DND-41 (cell line): ENCODE results near the gene KRT86.

ENCODE experiments used
- ATAC-seq: fragments of 200-7000 bp; cut with Tn5 transposase; 3 replicates; pipeline ENCODE4 v1.9.1; 2021; ENCODE audit warnings: low read depth; ENCODE audit not compliant: insufficient read depth
- DNase-seq: peaks from one replicate; pipeline ENCODE4 v3.0.0-alpha.2; 2020
- H2AFZ ChIP-seq: 2 replicates; pipeline ENCODE4 v1.6.0; 2012; ENCODE audit warnings: low read depth, low read length
- H3K27ac ChIP-seq: 2 replicates; pipeline ENCODE4 v1.5.1; 2012; ENCODE audit warnings: low read length, inconsistent platforms
- H3K27me3 ChIP-seq: fragments of 200-600 bp; sonication (generic); 2 replicates; pipeline ENCODE4 v1.6.0; 2012; ENCODE audit warnings: low read length, mild to moderate bottlenecking, inconsistent platforms; ENCODE audit not compliant: insufficient read depth, poor library complexity
- H3K36me3 ChIP-seq: 2 replicates; pipeline ENCODE4 v1.5.1; 2012; ENCODE audit warnings: low read length, inconsistent platforms; ENCODE audit not compliant: insufficient read depth
- H3K4me1 ChIP-seq: 2 replicates; pipeline ENCODE4 v1.5.1; 2012; ENCODE audit warnings: mild to moderate bottlenecking, low read length; ENCODE audit not compliant: insufficient read depth
- H3K4me2 ChIP-seq: 2 replicates; pipeline ENCODE4 v1.6.0; 2012; ENCODE audit warnings: mild to moderate bottlenecking, moderate library complexity, low read length, inconsistent platforms; ENCODE audit not compliant: insufficient read depth
- H3K4me3 ChIP-seq, 2 experiments: fragments of 200-600 bp in 1 of 2; shearing (Covaris generic) in 1 of 2; 2 replicates each; pipeline ENCODE4 v1.5.1; 2012 to 2016; ENCODE audit warnings: inconsistent platforms in 2 of 2, low read length in 2 of 2, mild to moderate bottlenecking in 2 of 2, low read depth in 1 of 2, moderate library complexity in 1 of 2
- H3K79me2 ChIP-seq: 2 replicates; pipeline ENCODE4 v1.6.0; 2012; ENCODE audit warnings: low read length, inconsistent platforms; ENCODE audit not compliant: insufficient read depth
- H3K9ac ChIP-seq: 2 replicates; pipeline ENCODE4 v1.6.0; 2012; ENCODE audit warnings: low read depth, mild to moderate bottlenecking, inconsistent platforms, low read length, moderate library complexity
- H3K9me3 ChIP-seq: 2 replicates; pipeline ENCODE4 v1.5.1; 2012; ENCODE audit warnings: low read length, moderate library complexity, mild to moderate bottlenecking, inconsistent platforms; ENCODE audit not compliant: insufficient read depth, severe bottlenecking
- H4K20me1 ChIP-seq: 2 replicates; pipeline ENCODE4 v1.6.0; 2012; ENCODE audit warnings: low read length; ENCODE audit not compliant: insufficient read depth
- EZH2 ChIP-seq: IDR thresholded peaks from 3 replicates; pipeline ENCODE4 v1.6.1; 2012; ENCODE audit warnings: borderline replicate concordance, low read depth, mild to moderate bottlenecking, moderate library complexity, low read length, inconsistent platforms; ENCODE audit not compliant: severe bottlenecking
- TF ChIP-seq, protein P1 (sequence below): IDR thresholded peaks from 2 replicates; pipeline ENCODE4 v1.5.1; 2012; ENCODE audit warnings: borderline replicate concordance, low read length, moderate library complexity, mild to moderate bottlenecking; ENCODE audit not compliant: poor library complexity, severe bottlenecking; ENCODE audit errors: extremely low read depth

The KRT86 gene

DNA sequence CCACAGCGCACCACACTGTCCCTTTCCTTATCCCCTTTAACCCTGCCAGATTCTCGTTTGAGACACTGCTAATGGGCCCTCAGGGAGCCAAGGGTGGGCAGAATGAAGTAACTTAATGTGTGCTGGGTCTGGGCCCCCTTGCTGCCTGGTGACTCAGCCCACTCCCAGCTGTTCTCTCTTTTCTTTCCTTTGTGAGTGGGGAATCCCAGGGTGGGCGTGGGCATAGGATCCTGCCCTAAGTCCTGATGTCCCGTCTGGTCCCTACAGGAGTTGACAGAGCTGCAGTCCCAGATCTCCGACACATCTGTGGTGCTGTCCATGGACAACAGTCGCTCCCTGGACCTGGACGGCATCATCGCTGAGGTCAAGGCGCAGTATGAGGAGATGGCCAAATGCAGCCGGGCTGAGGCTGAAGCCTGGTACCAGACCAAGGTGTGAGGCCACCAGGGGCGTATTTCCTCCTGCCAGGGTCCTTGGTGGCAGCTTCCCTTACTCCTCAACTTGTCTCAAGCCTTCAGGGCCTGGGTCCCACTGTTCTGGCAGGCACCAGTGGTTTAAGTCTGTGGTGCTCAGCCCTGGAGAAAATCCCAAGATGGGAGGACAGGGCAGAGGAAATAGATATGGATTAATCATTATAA lies 33.1 kb upstream of the KRT86 start:
- Histone ChIP-seq H3K79me2 (no peaks in the 10 kb centered on the region), H3K9me3 (no peaks in the 10 kb centered on the region), H2AFZ (no peak overlapping the region), H3K36me3 (no peaks in the 10 kb centered on the region), H4K20me1 (peaks cover 5% of the 10 kb centered on the region; the same call in 1 of the 2 replicates), H3K4me2 (no peak overlapping the region), H3K27ac (no peak overlapping the region), H3K4me1 (no peaks in the 10 kb centered on the region), H3K9ac (no peak overlapping the region), H3K27me3 (peaks cover 6% of the 10 kb centered on the region), H3K4me3 (no peak overlapping the region)
- TF ChIP-seq EZH2: no peak
- TF ChIP-seq, protein P1, sequence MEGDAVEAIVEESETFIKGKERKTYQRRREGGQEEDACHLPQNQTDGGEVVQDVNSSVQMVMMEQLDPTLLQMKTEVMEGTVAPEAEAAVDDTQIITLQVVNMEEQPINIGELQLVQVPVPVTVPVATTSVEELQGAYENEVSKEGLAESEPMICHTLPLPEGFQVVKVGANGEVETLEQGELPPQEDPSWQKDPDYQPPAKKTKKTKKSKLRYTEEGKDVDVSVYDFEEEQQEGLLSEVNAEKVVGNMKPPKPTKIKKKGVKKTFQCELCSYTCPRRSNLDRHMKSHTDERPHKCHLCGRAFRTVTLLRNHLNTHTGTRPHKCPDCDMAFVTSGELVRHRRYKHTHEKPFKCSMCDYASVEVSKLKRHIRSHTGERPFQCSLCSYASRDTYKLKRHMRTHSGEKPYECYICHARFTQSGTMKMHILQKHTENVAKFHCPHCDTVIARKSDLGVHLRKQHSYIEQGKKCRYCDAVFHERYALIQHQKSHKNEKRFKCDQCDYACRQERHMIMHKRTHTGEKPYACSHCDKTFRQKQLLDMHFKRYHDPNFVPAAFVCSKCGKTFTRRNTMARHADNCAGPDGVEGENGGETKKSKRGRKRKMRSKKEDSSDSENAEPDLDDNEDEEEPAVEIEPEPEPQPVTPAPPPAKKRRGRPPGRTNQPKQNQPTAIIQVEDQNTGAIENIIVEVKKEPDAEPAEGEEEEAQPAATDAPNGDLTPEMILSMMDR: no peak
- ATAC-seq (no peak), DNase-seq (no peak)

DNA sequence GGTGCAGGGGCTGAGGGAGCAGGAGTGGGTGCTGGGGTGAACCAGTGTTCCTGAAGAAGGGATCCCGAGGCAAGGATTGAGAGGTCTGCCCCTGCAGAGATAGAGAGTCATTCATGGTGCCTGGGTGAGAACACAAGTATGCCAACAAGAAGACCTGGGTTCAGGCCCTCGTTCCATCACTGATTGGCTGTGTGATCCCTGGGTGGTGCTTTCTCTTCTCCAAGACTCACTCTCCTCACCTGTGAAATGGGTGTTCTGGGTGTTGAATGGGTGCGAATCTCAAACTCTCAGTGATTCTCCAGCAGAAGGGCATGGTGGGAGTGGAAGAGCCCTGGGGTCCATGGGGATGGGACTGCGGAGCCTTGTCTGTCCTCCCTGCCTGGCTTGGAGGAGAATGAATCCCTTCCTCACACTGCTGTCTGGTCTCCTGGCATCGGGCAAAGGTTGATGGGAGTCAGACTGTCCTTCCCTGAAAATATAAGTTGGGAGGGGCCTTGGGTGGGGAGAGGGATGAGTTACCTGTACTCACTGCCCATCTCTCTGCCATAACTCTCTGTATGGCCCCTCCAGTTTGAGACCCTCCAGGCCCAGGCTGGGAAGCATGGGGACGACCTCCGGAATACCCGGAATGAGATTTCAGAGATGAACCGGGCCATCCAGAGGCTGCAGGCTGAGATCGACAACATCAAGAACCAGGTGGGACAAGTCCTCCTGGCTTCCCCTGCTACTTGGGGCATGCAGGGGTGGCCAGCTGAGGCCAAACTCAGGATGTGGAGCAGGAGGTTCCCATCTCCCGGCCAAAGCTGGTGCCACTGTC lies 31.8 kb upstream of the KRT86 start:
- H3K27ac ChIP-seq: no peak overlapping the region
- ATAC-seq: no peak

DNA sequence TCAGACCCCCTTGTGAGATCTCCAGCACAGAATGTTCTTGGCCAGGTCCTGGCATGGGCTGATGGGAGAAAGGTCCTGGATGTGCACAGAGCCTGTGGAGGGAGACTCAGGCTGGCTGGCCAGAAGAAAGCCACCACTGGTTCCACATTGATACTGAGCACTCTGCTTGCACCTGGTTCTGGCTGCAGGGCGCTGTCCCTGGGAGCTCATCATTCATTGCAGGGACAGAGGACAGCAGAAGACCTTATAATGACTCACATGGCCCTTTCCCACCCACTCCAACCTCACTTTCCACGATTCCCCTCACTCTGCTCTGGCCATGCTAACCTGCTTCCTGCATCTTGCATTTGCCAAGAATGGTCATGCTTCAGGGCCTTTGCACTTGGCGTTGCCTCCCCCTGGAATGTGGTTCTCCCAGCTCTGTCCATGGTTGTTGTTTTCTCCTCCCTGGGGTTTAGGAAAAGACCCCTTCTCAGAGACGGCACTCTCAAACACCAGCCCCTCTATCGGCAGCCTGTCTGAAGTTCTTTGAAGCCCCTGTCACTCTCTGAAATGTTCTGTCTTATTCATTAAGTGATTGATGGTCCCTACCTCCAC lies 31.1 kb upstream of the KRT86 start:
- no peak overlapping the region for H3K4me2 ChIP-seq
- no peak overlapping the region for H2AFZ ChIP-seq
- no peak overlapping the region for H3K4me3 ChIP-seq
- no peak for DNase-seq
- no peaks in the 10 kb centered on the region for H3K79me2 ChIP-seq
- H3K9me3 ChIP-seq: no peaks in the 10 kb centered on the region
- no peak overlapping the region for H3K9ac ChIP-seq
- peaks cover 5% of the 10 kb centered on the region; the same call in 1 of the 2 replicates for H4K20me1 ChIP-seq
- peaks cover 6% of the 10 kb centered on the region for H3K27me3 ChIP-seq
- TF ChIP-seq, protein P1: no peak
- TF ChIP-seq EZH2: no peak
- H3K36me3 ChIP-seq: no peaks in the 10 kb centered on the region
- no peak for ATAC-seq
- H3K27ac ChIP-seq: no peak overlapping the region
- no peaks in the 10 kb centered on the region for H3K4me1 ChIP-seq

More for the DNA sequence above, 31.8 kb upstream of the KRT86 start:
- Histone ChIP-seq H3K27me3 (peaks cover 6% of the 10 kb centered on the region), H3K9me3 (no peaks in the 10 kb centered on the region), H2AFZ (no peak overlapping the region), H3K4me2 (no peak overlapping the region), H3K4me3 (no peak overlapping the region), H3K4me1 (no peaks in the 10 kb centered on the region), H3K79me2 (no peaks in the 10 kb centered on the region), H3K36me3 (no peaks in the 10 kb centered on the region), H4K20me1 (peaks cover 5% of the 10 kb centered on the region; the same call in 1 of the 2 replicates), H3K9ac (no peak overlapping the region)
- DNase-seq: no peak
- TF ChIP-seq, protein P1: no peak
- no peak for TF ChIP-seq EZH2
